HG03103 (cell line): ENCODE results near the gene SASS6.

Experiments
- ATAC-seq: cut with Tn5 transposase; IDR thresholded peaks from one replicate; pipeline ENCODE4 v1.9.1; 2021; ENCODE audit warnings: low read depth; ENCODE audit not compliant: unreplicated experiment

The SASS6 gene

DNA sequence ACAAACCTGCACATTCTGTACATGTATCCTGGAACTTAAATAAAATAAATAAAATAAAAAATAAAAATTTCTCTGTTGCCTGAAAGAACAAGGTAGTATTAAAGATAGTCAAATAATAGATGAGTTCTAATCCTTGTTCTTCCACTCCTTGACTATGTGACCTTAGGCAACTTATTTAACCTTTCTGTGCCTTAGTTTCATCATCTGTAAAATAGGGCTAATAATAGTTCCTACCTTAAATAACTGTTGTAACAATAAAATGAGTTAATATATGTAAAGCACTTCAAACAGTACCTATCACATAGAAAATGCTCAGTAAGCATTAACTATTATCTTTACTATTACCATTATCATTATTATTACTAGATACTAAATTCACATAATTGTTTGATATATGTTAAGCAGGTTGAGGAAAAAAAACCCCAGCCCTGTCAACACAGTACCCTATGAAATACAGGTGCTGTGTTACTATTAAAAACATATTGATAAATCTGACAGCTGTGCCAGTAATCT is 23.1 kb downstream of the SASS6 start:
- no peak for ATAC-seq

DNA sequence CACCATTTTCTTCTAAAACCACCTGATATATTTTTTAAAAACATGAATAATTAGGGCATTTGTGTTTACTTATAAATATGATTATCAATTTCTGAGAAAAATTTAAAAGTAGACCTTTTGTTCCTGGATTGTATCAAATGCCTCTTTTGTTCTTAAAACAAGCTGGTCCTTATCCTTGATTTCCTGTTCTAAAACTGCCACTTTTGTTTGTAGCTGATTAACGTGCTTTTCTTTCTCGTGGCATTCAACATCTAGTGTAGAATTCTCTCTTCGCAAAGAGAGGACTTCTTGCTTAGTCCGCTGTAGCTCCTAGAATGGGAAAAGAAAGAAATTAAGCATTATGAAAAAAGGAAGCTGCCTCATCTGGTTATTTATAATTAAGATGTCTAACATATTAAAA is 25.0 kb downstream of the SASS6 start:
- ATAC-seq = no peak

- ATAC-seq = no peak
These were observed 31.2 kb downstream of the SASS6 start for GRCh38 chr1:100101564-100101963.

DNA sequence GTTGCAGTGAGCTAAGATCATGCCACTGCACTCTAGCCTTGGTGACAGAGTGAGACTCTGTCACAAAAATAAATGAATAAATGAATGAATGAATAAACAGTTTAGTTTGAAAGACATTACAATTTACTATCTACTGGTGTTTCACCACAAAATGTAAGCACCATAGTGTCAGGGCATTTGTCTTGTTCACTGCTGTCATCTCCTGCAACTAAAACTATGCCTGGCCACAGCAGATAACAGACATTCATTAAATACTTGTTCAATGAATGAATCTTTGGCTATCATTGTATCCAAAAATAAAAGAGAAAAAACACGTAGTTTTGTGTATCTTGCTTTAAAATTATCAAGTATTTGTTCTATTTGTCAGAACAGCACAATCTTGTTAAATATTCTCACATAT is 32.5 kb downstream of the SASS6 start:
- ATAC-seq = no peak

DNA sequence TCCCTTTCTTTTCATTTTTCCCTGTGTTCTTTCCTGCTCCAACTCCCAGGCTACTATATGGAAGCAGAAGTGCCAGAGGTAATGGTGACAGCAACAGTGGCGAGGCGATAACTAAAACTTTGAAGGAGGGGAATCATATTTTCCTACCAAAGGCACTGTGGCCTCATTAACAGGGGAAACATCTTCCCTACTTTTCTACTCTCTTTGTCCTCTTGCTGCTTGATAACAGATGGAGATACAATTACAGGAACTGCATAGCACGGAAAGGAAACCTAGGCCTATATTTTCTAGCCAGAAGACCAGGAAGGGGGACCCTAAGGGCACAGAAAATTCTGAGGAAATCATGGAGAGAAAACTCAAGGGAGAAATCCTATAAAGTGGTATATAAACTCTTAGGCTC is 42.3 kb downstream of the SASS6 start:
- ATAC-seq = no peak

- no peak for ATAC-seq
These were observed 43.6 kb downstream of the SASS6 start for GRCh38 chr1:100089082-100089481.

GRCh38 chr1:100087396-100087795 is 45.3 kb downstream of the SASS6 start:
- ATAC-seq = no peak

DNA sequence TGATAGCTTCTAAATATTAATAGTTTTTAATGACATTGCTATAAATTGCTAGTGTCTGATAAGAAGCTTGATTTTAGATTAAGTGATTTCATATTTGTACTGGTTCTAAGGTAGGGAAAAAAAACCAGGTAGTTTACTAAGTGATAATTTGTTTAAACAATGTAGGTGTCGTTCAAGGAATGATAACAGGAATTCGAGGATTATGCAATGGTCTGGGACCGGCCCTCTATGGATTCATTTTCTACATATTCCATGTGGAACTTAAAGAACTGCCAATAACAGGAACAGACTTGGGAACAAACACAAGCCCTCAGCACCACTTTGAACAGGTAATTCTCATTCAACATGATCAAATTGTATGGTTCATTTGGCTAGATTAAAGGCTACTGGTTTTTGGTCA is 52.4 kb downstream of the SASS6 start:
- ATAC-seq = no peak

- ATAC-seq = peak; percentile 40
These were observed 55.2 kb downstream of the SASS6 start for GRCh38 chr1:100077531-100077930.

DNA sequence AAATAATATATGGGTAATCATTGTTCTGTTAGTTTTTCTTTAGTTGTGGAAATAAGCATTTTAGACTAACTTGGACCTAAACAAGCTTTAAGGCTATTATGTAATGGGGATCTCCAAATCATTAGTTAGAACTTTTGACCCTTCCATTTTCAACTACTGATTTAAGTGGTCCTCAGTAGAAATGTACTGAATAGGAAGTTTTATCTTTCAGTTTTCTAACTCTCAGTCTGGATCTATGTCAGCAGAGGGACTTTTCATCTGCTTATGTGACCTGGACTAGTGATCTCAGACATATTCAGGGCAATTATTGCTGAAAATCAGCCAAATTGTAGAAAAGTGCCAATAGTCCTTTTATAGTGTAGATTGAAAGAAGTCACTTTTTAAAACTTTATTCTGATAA is 56.0 kb downstream of the SASS6 start:
- ATAC-seq = peak; percentile 62

DNA sequence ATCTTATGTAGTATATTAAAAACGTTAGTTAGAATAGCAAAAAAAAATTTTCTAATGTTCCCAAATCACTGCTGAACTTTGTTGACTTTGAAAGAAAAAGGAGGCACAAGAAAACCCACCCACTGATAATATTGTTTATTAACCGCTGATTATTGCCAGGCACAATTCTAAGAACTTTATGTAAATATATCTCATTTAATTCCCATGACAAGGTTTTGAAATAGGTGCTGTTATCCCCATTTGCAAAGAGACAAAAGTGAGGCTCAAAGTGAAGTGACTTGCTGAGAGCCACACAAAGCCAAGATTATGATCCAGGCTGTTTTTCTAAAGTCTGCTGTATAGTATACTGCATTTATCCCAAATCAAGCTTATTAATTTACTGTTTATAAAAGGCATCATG is 56.4 kb downstream of the SASS6 start:
- no peak for ATAC-seq

DNA sequence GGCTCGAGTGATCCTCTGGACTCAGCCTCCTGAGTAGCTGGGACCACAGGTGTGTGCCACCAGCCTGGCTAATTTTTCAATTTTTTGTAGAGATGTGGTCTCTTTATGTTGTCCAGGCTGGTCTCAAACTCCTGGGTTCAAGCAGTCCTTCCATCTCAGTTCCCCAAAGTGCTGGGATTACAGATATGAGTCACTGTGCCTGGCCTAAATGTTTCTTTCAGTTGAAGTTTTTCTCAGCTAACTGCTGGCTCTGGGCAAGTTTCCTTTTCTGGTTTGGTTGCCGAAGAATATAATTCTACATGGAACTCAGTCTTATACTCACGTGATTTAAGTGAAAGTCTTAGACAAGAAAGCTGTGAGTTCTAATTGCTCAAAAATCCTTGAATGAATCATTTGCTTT is 57.0 kb downstream of the SASS6 start:
- peak; percentile 49 for ATAC-seq

DNA sequence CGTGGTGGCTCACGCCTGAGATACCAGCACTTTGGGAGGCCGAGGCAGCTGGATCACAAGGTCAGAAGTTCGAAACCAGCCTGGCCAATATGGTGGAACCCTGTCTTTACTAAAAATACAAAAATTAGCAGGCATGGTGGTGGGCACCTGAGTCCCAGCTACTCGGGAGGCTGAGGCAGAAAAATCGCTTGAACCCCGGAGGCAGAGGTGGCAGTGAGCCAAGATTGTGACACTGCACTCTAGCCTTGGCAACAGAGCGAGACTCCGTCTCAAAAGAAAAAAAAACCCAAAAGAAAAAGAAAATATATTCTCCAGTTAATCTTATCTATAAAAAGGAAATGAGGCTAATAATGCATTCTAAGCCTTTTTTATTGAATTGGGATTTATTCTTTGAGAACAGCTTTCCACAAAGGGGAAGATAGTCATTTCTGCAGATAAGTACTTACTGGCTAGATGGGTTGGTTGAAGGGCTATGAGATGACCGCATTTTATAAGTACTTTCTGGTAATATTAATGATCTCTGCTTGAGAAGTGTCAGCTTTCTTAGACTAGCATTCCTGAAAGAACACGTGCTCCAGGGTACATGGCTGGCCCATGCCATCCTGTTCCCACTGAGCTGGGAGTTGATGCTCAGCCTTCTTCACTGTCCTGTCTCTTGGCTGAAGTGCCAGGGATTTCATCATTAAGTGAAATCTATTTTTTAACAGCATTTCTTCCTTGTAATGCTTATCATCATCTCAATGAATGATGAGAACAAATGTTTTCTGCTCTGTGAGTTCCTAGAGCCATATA is 57.9 kb downstream of the SASS6 start:
- ATAC-seq = no peak

GRCh38 chr1:100073531-100073930 is 59.2 kb downstream of the SASS6 start:
- ATAC-seq = no peak

DNA sequence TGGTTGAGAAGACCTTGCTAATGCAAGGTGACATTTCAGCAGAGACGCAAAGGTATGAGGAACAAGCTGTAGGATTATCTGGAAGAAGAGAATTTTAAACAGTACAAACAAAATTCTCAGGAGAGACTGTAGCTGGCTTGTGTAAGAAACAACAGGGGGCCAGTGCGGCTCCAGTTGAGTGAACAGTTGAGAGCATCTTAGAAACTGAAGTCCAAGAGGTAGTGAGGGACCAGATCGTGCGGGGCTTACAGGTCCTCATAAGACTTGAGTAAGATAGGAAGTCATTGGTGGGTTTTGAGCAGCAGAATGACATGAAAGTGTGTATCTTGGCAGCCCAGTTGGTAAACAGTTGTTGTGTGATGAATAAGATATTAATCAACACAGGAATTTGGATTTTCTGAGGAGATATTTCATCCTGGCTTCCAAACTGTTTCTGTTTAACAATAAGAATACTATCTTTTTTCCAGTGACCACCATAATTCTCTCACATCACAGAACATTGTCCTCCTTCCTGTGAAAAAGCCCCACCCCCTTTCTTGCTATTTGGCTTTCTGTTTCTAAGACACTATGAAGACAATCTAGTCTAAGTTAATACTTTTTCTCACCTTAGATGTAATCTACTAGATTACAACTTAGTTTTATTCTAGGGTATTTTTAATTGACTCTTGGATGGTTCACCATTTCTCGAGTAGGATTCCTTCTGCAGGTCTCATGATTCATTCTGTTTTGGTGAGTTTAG is 62.4 kb downstream of the SASS6 start:
- no peak for ATAC-seq

GRCh38 chr1:100065969-100066227 is 66.8 kb downstream of the SASS6 start:
- no peak for ATAC-seq

- ATAC-seq = no peak
These were observed 67.4 kb downstream of the SASS6 start for GRCh38 chr1:100065183-100065968.

DNA sequence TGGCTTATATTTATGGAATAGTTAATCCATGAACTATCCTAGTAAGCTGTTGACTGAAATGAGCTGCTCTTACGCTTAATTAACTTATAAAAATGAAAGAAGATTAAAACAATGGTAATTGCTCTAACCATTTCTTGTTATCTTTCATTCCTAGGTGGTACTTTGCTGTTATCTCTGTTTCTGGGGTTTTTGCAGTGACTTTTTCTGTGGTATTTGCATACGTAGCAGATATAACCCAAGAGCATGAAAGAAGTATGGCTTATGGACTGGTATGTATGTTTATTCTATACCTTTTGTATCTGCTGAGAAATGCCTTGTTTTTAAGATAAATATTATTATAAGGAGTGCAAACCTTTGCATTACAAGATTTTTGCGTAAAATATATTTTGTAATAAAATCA is 71.0 kb downstream of the SASS6 start:
- ATAC-seq = no peak

DNA sequence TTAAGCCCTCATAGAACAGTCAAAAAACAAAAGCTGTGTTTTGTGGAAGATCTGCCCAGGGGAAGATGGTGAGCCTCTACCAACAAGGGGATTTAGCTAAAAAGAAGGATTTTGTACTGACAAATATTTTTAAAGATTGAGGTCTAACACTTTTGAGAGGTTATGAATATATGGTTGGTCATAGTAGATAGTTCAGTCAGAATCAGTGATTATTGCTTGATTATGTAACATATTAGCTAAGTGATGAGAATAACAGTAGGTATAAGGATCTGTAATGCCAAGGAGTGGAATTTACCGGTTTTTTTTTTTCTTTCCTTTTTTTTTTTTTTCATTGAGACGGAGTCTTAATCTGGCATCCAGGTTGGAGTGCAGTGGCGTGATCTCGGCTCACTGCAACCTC is 79.0 kb downstream of the SASS6 start:
- ATAC-seq = no peak

- no peak for ATAC-seq
These were observed 79.6 kb downstream of the SASS6 start for GRCh38 chr1:100053119-100053518.

GRCh38 chr1:100051893-100052292 is 80.8 kb downstream of the SASS6 start:
- ATAC-seq = no peak
